ENCODE results near the gene RELCH.

Gene RELCH, protein sequence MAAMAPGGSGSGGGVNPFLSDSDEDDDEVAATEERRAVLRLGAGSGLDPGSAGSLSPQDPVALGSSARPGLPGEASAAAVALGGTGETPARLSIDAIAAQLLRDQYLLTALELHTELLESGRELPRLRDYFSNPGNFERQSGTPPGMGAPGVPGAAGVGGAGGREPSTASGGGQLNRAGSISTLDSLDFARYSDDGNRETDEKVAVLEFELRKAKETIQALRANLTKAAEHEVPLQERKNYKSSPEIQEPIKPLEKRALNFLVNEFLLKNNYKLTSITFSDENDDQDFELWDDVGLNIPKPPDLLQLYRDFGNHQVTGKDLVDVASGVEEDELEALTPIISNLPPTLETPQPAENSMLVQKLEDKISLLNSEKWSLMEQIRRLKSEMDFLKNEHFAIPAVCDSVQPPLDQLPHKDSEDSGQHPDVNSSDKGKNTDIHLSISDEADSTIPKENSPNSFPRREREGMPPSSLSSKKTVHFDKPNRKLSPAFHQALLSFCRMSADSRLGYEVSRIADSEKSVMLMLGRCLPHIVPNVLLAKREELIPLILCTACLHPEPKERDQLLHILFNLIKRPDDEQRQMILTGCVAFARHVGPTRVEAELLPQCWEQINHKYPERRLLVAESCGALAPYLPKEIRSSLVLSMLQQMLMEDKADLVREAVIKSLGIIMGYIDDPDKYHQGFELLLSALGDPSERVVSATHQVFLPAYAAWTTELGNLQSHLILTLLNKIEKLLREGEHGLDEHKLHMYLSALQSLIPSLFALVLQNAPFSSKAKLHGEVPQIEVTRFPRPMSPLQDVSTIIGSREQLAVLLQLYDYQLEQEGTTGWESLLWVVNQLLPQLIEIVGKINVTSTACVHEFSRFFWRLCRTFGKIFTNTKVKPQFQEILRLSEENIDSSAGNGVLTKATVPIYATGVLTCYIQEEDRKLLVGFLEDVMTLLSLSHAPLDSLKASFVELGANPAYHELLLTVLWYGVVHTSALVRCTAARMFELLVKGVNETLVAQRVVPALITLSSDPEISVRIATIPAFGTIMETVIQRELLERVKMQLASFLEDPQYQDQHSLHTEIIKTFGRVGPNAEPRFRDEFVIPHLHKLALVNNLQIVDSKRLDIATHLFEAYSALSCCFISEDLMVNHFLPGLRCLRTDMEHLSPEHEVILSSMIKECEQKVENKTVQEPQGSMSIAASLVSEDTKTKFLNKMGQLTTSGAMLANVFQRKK

DNA sequence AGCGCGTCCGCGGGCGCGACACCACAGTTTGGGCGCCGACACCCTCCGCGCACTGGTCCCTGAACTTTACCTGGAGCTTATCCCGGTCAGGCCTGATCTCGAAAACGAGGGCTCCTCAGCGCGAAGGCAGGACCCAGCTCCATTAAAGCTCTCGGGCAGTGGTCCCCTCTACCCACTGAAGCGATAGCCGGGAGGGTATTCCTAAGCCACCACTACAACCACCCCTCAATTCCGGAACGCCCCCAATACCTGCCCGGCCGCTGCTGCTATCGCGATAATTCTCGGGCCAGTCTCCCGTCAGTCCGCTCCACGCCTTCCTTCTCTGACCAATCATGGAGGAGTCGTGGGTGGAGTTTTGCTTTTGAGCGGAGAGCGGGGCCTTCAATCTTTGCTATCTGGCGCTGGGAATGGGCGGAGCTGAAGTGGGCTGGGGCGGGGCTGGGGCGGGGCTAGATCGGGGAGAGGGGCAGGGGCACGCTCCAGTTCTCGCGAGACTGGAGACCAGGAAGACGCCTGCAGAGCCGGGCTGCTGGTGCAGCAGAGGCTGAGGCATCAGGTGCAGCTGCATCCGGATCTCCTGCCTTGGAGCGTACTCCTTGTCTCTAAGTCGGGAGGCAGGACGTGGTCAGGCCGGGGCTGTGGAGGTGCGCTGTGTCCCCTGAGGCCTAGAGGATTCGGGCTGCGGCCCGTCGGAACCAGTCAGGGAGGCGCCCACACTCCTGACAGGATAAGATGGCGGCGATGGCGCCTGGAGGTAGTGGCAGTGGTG lies at the start of gene RELCH, which contains the start of gene PIGN:
Gene RELCH, plus strand, starts transcription at position 482 of the 769 bp plus-strand sequence. Its CDS starts 251 bp downstream, at position 733.
Gene PIGN, minus strand, starts transcription at position 283 of the 769 bp plus-strand sequence. CDS start 25,703 bp downstream, outside the sequence.
- peak within 1 kb of the TSS; percentile 97 to 98 for H3K4me3 ChIP-seq (ENCODE audit: low read depth in 1 of 2, low read length in 2 of 2)
- H3K27me3 ChIP-seq (ENCODE audit: control insufficient read depth in 1 of 2, insufficient read depth in 2 of 2, low read length in 2 of 2), result no peaks in the 10 kb centered on the region
- H3K36me3 ChIP-seq (ENCODE audit: insufficient read depth, low read length), result no peaks in the 10 kb centered on the region
- H3K9ac ChIP-seq (ENCODE audit: low read length), result peak within 1 kb of the TSS; percentile 80
- peaks cover 27% of the 10 kb centered on the region for H3K4me1 ChIP-seq (ENCODE audit: insufficient read depth, low read length)
- no peaks in the 10 kb centered on the region for H3K9me3 ChIP-seq (ENCODE audit: low read length)
- peak within 1 kb of the TSS; percentile 79 for H3K27ac ChIP-seq (ENCODE audit: low read depth, low read length)

DNA sequence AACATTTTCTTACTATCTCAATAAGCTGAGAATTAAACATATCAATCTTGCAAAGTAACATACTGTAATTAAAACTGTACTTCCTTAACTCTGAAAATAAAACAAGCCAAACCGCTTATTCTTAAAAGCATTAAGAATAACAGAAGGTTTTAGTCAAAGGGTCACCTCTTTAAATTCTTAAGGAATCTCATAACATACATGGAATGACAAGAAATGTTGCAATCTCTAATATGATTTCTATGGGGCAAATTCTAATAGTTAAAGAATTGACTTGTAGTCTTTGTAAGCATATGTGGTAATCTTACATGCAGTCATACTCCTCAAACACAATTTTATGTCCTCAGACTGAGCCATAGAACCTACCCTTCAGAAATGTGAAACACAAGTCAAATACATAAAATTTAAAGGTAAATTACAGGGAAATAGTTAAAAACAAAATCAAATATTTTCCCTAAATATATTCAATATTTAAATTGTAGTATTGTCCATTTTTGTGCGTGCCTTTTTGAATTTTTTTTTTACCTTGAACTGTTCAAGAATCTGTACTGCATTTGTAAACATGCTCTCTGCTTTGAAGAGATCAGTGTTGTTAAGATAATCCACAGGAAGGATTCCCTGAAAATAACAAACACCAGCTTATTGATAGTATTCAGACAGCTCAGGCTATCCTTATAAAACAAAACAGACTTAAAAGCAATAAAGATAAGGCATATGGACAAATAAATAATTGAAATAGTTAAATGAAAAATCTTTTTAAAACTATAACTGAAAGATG lies 48.4 kb upstream of the RELCH start:
- no peak overlapping the region for H3K9ac ChIP-seq (ENCODE audit: low read length)
- peaks cover 14% of the 10 kb centered on the region for H3K36me3 ChIP-seq (ENCODE audit: insufficient read depth, low read length)
- H3K9me3 ChIP-seq (ENCODE audit: low read length), result no peaks in the 10 kb centered on the region
- H3K4me1 ChIP-seq (ENCODE audit: insufficient read depth, low read length), result no peaks in the 10 kb centered on the region
- no peaks in the 10 kb centered on the region for H3K27me3 ChIP-seq (ENCODE audit: control insufficient read depth in 1 of 2, insufficient read depth in 2 of 2, low read length in 2 of 2)
- no peak overlapping the region for H3K27ac ChIP-seq (ENCODE audit: low read depth, low read length)
- H3K4me3 ChIP-seq (ENCODE audit: low read depth in 1 of 2, low read length in 2 of 2), result no peak overlapping the region

DNA sequence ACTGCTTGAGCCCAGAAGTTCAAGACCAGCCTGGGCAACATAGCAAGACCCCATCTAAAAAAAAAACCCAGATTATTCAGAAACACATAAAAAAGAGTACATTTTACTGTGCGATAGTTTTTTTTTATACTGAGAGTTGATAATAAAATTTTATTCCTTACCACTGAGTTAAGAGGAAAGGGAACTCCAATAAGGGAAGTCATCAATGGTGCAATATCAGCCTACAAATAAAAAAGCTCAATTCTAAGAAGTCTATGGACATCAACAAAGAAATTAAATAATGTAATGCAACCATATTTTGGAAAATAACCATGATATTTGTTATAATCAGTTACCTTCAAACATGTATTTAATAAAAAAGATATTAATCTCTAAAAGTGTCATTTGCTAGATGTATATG lies 46.8 kb upstream of the RELCH start:
- Histone ChIP-seq H3K27ac (ENCODE audit: low read depth, low read length) (no peak overlapping the region), H3K4me1 (ENCODE audit: insufficient read depth, low read length) (no peaks in the 10 kb centered on the region), H3K9me3 (ENCODE audit: low read length) (no peaks in the 10 kb centered on the region), H3K36me3 (ENCODE audit: insufficient read depth, low read length) (peaks cover 14% of the 10 kb centered on the region), H3K27me3 (ENCODE audit: control insufficient read depth in 1 of 2, insufficient read depth in 2 of 2, low read length in 2 of 2) (no peaks in the 10 kb centered on the region), H3K9ac (ENCODE audit: low read length) (no peak overlapping the region), H3K4me3 (ENCODE audit: low read depth in 1 of 2, low read length in 2 of 2) (no peak overlapping the region)

DNA sequence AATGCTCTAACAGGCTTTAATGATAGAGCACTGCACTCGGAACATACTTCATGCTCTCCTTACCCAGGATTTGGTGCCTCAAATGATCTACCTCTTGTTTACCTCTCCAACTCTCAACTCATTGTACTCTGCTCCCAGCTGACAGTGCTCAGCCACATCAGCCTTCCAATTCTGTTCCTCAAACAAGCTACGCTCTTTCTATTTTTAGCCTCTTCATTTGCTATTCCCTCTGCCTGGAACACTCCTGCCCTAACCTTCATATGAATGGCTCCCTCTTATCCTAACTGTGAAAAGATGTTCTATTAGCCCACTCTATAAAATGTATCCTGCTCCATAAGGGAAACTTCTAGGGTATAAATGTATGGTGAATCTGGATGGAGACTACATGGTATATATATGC lies 42.7 kb upstream of the RELCH start:
- Histone ChIP-seq H3K4me3 (ENCODE audit: low read depth in 1 of 2, low read length in 2 of 2) (no peak overlapping the region), H3K9me3 (ENCODE audit: low read length) (no peaks in the 10 kb centered on the region), H3K9ac (ENCODE audit: low read length) (no peak overlapping the region), H3K27me3 (ENCODE audit: control insufficient read depth in 1 of 2, insufficient read depth in 2 of 2, low read length in 2 of 2) (no peaks in the 10 kb centered on the region), H3K27ac (ENCODE audit: low read depth, low read length) (no peak overlapping the region), H3K4me1 (ENCODE audit: insufficient read depth, low read length) (no peaks in the 10 kb centered on the region), H3K36me3 (ENCODE audit: insufficient read depth, low read length) (peaks cover 4% of the 10 kb centered on the region)

DNA sequence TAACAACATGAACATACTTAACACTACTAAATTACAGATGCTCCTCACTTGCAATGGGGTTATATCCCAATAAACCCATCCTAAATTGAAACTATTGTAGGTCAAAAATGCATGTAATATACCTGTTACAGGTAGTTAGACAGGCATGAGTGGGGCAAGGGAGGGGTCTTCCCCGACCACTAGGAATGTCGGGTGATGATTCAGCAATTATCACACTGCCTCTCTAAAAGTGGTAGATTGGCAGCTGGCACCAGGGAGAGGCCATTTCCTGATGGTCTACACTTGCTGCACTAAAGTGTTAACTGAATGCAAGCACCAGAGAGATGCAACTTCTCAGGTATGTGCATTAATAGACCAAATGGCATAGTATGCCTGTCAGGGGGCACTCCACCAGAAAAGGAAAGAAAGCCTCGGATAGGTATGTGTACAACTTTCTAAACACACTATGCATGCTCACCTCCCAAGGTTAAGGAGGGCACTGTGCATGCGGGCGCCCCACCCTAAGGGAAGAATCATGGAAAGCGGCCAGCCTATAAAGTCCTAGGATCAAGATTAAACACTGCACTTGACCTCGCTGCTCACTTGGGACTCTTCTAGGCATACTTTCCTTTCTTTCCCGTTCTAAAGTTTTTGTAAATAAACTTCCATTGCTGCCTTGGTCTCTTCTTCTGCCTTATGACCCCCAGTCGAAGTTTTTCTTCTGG lies 35.8 kb upstream of the RELCH start:
- Histone ChIP-seq H3K9me3 (ENCODE audit: low read length) (no peaks in the 10 kb centered on the region), H3K4me1 (ENCODE audit: insufficient read depth, low read length) (no peaks in the 10 kb centered on the region), H3K27me3 (ENCODE audit: control insufficient read depth in 1 of 2, insufficient read depth in 2 of 2, low read length in 2 of 2) (no peaks in the 10 kb centered on the region), H3K27ac (ENCODE audit: low read depth, low read length) (no peak overlapping the region), H3K36me3 (ENCODE audit: insufficient read depth, low read length) (no peaks in the 10 kb centered on the region), H3K9ac (ENCODE audit: low read length) (no peak overlapping the region), H3K4me3 (ENCODE audit: low read depth in 1 of 2, low read length in 2 of 2) (no peak overlapping the region)

DNA sequence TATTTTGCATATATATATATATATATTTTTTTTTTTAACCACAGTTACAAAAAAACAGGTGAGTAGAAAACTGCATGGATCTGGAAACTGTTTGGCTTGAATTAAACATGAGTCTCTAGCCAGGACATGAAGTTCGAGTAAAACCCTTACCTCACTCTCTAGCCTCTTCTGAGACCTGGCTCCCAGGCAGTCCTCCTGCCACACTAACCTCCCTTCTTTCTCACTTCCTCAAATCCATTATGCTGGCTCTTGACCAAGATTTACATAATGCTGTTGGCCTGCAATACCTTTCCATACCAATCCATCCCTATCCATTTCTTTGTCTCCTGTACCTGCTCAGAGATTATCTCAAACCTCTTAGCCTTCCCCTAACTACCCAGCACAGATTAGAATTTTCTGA lies 34.2 kb upstream of the RELCH start:
- Histone ChIP-seq H3K27me3 (ENCODE audit: control insufficient read depth in 1 of 2, insufficient read depth in 2 of 2, low read length in 2 of 2) (no peaks in the 10 kb centered on the region), H3K9ac (ENCODE audit: low read length) (no peak overlapping the region), H3K27ac (ENCODE audit: low read depth, low read length) (no peak overlapping the region), H3K4me1 (ENCODE audit: insufficient read depth, low read length) (no peaks in the 10 kb centered on the region), H3K36me3 (ENCODE audit: insufficient read depth, low read length) (no peaks in the 10 kb centered on the region), H3K9me3 (ENCODE audit: low read length) (no peaks in the 10 kb centered on the region), H3K4me3 (ENCODE audit: low read depth in 1 of 2, low read length in 2 of 2) (no peak overlapping the region)

DNA sequence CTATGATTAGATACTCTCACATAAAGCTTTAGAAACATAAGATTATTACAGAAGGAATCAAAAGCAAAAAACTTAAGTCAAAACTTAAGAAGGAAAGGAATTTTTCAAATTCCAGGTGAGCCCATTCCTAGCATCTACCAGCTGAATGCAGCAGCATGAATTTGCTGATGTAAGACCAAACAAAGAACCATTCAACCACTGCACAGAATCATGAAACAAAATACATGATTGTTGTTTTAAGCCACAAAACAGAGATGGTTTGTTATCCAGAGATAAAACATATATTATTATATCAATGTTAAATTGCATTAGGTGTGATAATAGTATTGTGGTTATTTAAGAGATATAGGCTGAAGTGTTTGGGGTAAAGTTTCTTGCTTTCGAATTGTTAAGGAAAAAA lies 29.2 kb upstream of the RELCH start:
- H3K4me3 ChIP-seq (ENCODE audit: low read depth in 1 of 2, low read length in 2 of 2), result no peak overlapping the region
- no peaks in the 10 kb centered on the region for H3K27me3 ChIP-seq (ENCODE audit: control insufficient read depth in 1 of 2, insufficient read depth in 2 of 2, low read length in 2 of 2)
- H3K9me3 ChIP-seq (ENCODE audit: low read length), result no peaks in the 10 kb centered on the region
- no peaks in the 10 kb centered on the region for H3K4me1 ChIP-seq (ENCODE audit: insufficient read depth, low read length)
- no peak overlapping the region for H3K27ac ChIP-seq (ENCODE audit: low read depth, low read length)
- H3K36me3 ChIP-seq (ENCODE audit: insufficient read depth, low read length), result no peaks in the 10 kb centered on the region
- no peak overlapping the region for H3K9ac ChIP-seq (ENCODE audit: low read length)

DNA sequence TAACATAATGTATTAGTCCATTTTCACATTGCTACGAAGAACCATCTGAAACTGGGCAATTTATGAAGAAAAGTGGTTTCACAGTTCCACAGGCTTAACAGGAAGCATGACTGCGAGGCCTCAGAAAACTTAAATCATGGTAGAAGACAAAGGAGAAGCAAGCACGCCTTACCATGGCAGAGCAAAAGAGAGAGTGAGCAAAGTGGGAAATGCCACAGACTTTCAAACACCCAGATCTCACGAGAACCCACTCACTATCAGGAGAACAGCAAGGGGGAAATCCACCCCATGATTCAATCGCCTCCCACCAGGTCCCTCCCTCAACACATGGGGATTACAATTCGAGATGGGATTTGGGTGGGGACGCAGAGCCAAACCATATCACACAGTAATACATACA lies 22.7 kb upstream of the RELCH start:
- no peak overlapping the region for H3K9ac ChIP-seq (ENCODE audit: low read length)
- H3K4me1 ChIP-seq (ENCODE audit: insufficient read depth, low read length), result no peaks in the 10 kb centered on the region
- H3K27ac ChIP-seq (ENCODE audit: low read depth, low read length), result no peak overlapping the region
- no peak overlapping the region for H3K4me3 ChIP-seq (ENCODE audit: low read depth in 1 of 2, low read length in 2 of 2)
- no peaks in the 10 kb centered on the region for H3K36me3 ChIP-seq (ENCODE audit: insufficient read depth, low read length)
- H3K9me3 ChIP-seq (ENCODE audit: low read length), result no peaks in the 10 kb centered on the region
- H3K27me3 ChIP-seq (ENCODE audit: control insufficient read depth in 1 of 2, insufficient read depth in 2 of 2, low read length in 2 of 2), result no peaks in the 10 kb centered on the region

DNA sequence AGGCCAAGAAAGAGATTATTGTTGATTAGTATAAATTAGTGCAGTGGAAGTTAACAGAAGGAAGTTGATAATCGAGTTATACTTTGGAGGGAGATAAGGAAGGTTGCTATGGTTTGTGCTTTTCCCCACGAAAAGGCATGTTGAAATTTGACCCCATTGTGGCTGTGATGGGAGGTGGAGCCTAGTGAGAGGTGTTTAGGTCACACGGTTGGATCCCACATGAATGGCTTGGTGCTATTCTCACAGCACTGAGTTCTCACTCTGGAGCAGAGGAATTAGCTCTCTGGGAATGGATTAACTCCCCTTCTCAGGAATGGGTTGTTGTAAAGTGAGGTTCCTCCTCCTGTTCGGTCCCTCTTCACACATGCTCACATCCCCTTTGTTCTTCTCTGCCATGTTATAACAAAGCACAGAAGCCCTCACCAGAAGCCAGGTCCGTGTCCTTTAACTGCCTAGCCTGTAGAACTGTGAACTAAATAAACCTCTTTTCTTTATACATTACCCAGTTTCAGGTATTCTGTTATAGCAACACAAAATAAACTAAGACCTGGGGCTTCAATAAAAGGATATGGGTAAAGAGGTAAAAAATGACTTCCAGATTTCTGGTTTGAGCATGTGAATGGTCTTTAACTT lies 22.1 kb upstream of the RELCH start:
- Histone ChIP-seq H3K36me3 (ENCODE audit: insufficient read depth, low read length) (no peaks in the 10 kb centered on the region), H3K9ac (ENCODE audit: low read length) (no peak overlapping the region), H3K4me3 (ENCODE audit: low read depth in 1 of 2, low read length in 2 of 2) (no peak overlapping the region), H3K27me3 (ENCODE audit: control insufficient read depth in 1 of 2, insufficient read depth in 2 of 2, low read length in 2 of 2) (no peaks in the 10 kb centered on the region), H3K9me3 (ENCODE audit: low read length) (no peaks in the 10 kb centered on the region), H3K4me1 (ENCODE audit: insufficient read depth, low read length) (no peaks in the 10 kb centered on the region), H3K27ac (ENCODE audit: low read depth, low read length) (no peak overlapping the region)
